Measurements from ENCODE around the gene EMID1.
"Not testable (repeated sequence)": the region's sequence is repeated elsewhere in the genome, so short reads cannot be mapped to it uniquely, and the experiment has no call there.

EMID1 gene

DNA sequence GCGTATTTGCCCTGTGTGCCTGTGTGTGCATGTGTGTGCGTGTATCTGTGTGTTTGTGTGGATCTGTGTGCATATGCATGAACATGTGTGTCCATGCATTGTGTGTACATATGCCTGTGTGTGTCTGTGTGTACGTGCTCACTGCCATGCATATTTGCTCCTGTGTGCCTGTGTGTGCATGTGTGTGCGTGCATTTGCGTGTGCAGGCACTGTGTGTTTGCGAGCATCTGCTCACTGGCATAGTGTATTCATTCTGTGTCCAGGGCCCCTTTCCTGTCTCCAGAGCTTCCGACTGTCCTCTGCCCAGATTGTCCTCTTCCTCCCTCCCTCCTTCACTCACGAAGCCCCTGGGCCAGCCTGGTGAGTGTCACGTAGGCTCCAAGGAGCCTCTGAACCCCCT is 5.8 kb downstream of the EMID1 start:
- no peak for DNase-seq

DNA sequence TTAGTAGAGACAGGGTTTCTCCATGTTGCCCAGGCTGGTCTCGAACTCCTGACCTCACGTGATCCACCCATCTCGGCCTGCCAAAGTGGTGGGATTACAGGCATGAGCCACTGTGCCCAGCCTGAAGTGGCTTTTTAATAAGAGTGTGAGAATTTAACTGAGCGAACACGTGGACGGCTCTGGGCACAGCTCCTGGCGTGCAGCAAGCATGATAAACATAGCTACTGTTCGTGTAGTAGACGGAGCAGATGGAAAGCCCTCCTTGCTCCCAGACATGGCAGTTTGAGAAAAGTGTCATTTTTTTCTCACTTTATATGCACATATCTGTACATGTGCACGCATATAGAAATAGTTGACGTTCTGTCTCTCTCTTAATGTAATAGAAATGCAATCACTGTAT is 7.0 kb downstream of the EMID1 start:
- DNase-seq: no peak

DNA sequence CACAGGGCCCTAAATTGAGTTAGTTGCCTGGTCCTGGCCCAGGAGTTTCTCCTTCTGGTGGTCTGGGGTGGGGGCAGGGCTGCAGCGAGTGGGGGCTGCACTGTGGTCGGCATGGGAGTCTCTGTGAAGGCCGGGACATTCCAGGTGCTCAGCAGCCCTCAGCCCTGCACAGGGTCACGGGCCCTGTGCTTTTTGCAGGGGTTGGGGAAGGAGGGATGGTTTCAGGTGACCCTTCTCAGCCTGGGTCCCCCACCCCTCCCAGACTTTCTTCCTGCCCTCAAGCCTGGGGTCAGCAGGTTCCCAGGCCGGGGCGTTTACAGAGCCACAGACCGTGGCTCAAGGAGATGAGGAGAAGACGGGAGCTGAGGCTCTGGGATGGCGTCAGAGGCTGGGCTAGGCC is 7.8 kb downstream of the EMID1 start:
- DNase-seq: no peak

DNA sequence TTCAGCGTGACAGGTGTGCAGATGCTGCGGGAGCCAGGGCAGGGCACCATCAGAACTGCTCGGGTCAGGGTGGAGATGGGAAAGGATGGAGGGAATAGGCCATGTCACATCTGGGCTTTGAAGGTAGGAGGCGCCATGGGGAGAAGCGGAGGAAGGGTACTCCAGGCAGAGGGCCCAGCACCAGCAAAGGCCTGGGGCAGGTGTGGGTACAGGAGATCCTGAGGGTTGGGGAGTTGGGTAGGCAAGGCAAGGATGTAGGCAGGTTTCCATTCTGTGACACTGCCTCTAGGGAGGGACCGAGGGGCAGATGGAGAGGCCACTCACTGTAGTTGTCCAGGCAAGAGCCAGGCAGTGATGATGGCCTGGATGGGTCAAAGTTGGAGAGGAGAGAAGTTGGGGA is 8.5 kb downstream of the EMID1 start:
- no peak for DNase-seq

DNA sequence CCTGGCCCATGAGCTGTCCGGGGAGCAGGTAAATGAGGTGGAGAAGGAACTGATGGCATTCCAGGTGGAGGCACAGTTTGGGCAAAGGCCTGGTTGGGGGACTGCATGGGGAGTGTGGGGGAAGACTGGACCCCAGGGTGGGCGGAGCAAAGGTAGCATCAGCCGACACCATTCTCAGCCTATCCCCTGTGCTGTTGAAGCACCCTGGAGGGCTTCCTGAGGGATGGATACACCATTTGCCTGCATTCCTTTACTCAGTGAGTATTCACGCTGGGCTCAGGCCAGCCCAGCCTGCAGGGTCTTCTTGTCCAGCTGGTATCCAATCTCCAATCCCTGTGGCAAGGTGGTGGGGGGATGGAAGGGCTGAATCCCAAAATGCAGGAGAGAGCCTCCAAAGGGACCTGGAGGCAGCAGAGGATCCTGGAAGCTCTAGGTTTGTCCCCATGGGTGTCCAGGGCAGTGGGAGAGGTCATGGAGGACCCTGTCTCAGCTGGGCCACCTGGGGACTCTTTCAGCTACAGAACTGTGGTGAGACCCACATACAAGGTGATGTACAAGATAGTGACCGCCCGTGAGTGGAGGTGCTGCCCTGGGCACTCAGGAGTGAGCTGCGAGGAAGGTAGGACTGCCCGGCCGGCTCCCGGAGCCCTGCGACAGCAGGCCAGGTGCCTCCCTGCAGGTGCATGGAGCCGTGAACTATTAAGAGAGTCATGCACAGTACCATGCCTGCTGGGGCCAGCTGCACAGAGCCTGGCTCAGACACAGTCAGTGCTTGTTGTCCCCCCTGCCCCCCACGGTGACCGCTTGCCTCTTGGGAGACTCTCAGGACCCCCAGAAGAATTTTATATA is 9.5 kb downstream of the EMID1 start:
- no peak for DNase-seq

DNA sequence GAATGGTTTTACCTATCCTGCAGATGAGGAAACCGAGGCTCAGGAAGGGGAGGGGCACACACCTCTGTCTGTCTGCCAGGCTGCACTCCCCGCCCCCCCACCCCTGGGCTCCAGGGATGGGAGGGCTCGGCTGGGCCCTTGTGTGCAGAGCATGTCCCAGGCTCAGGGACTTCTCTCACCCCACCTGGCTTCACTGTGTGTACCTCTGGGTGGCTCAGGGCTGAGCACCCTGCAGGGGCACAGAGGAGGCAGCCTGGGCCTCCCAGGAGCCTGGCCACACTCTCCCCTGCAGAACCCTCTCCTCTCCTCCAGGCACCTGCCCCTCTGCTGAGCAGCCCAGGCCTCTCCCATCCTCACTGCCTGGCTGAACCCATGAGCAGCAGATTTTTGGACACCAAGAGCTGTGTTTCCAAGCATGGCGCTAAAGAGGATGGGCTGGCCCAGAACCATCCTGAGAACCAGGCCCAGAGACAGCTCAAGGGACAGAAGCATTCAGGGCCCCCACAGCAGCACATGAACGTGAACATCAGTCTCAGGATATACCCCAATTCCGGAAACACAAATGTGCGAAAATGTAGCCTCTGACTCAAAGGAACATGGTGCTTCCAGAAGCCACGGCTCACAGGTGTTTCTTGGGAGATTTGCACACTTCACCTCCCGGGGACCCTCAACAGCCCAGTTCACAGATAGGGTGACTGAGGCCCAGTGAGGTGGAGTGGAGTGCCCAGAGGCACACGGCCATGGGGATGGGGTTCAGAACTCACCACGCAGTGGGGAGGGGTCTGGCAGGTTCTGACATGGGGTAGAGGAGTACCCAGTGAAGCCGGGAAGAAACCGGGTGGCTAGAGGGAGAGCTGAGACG is 10.5 kb downstream of the EMID1 start:
- no peak for DNase-seq

DNA sequence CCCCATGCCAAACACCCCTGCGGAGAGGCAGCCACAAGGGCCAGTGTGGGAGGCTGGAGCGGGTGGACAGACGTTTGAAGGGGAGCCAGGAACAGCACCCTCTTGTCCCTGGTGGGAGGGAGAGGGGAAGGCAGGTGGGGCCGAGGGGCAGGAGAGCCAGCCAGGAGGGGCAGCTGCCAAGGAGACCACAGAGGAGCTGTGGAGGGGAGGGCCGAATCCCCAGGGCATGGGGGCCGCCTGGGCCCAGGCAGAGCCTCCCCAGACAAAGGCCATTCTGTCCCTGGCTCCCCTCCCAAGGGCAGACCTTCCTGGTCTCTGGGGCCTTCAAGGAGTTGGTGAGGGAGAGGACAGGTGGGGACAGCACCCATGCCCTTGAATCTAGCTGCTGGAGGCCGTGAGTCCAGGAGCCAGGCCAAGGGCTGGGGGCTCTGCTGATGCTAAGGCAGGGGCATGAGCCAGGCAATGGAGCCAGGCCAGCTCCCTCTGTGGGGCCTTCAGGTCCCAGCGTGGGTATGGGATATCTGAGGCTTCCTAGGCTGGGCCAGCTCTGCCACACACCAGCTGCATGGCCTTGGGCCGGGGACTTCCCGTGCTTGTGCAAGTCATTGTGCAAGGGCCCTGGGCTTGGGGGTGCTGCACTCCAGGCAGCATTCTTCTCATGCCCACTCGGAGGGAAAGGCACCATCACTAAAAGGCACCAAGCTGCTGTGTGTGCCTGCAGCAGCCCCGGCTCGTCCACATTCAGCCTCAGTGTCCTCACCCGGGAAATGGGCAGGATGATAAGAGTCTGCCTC is 11.4 kb downstream of the EMID1 start:
- DNase-seq: peak; percentile 47

DNA sequence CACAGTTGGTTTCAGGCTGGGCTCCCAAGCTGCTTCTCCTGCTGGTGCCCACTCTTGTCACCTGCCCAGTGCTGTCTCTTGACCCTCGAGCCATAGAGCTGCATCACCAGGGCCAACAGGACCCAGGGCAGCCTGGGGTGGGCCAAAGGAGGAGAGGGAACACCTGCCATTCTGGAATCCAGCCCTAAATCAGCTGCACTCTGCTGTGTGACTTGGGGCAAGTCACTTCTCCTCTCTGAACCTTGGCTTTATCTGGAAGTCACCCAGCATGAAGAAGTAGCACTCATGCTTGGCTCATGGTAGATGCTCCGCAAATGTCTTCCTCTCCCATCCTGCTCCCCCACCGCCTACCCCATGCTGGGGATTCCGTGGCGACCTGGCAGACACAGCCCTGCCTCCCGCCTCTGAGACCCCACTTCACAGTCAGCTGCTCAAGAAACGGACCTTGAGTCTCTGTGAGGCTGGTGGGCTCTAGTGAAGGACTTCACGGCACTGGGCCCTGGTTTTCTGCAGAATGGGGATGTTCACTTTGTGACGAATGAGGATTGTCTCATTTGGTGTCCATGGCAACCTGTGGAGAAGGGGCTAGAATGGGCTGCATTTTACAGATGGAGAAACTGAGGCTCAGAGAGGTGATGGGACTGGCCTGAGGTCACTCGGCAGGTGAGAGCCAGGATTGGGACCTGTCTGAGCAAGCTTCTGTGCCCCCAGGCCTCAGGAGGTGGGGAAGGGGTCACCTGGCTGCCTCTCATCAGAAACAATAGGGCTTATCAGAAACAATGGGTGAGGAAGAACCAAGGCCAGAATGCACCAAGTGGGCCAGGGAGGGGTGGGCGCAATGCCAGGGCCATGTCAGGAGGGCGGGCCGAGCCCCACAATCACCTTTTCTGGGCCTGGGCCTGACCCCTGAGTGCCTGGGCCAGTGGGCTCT is 12.4 kb downstream of the EMID1 start:
- no peak for DNase-seq

DNA sequence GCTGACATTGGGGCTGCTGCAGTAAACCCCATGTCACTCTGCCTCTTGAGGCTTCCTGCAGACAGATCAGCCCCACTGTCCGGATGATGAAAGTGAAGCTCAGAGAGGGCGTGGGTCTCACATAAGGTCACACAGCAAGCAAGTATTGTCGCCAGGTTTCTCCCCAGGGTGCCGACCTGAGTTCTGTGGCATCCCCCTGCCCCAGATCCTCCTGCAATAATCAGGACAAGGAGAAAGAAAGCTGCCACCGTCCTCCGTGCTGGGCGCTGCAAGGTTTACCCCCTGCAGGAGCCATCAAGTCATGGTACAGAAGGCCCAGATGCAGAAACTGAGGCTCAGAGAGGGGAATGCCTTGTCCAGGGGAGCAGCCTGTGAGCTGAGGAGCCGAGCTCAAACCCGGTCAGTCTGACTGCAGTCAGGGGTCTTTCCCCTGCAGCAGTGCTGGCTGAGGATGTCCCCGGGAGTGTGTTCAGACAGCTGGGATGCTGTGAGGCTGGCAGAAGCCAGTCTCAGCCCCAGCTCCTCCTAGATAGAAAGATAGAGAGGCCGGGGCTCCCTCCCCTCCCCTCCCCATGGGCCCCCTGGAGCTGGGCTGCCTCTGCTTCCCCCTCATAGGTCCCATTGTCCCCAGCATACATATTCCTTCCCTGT is 13.2 kb downstream of the EMID1 start:
- no peak for DNase-seq

DNA sequence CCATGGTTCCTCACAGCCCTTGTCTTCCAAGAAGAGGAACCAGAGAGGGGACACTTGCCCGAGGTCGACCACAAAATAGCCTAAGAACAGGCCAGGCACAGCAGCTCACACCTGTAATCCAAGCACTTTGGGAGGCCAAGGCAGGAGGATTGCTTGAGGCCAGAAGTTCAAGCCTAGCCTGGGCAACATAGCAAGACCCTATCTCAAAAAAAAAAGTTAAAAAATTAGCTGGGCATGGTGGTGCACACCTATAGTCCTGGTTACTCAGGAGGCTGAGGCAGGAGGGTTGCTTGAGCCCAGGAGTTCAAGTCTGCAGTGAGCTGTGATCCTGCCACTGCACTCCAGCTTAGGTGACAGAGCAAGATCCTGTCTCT is 13.7 kb downstream of the EMID1 start:
- not testable (repeated sequence) for DNase-seq

DNA sequence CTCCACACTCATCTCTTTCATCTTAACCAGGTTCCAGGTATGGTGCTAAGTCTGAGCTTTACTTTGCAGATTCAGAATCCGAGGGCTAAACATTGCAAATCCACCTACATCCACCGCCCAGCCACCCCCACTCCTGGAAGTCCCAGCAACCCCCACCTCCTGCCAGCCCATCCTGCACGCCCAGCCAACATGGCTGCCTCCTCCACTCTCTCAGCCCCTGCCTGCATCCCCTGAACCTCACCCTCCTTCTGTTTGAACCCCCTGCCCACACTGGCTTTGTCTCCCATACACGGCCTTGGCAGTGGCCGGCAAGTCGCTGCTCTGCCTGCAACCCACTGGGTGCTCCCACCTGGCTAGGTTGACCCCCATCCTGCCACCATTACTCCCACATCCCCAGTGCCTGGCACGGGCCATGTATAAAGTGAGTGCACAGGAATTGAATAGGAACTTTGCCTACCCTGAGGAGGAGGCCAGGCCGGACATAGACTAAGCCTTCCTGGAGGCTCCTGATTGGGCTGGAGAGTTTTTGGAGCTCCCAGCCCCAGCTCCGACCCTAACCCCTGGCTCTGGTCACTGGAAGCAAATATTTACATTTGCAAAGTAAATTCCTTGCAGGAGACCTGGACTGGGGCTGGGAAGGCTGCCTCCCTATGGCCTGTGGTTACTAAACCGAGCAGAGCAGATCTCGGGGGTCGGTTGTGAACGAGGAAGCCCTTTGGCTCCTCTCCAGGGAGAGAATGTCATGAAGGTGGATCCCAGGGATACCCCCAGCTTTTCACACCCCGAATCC is 14.4 kb downstream of the EMID1 start:
- no peak for DNase-seq

DNA sequence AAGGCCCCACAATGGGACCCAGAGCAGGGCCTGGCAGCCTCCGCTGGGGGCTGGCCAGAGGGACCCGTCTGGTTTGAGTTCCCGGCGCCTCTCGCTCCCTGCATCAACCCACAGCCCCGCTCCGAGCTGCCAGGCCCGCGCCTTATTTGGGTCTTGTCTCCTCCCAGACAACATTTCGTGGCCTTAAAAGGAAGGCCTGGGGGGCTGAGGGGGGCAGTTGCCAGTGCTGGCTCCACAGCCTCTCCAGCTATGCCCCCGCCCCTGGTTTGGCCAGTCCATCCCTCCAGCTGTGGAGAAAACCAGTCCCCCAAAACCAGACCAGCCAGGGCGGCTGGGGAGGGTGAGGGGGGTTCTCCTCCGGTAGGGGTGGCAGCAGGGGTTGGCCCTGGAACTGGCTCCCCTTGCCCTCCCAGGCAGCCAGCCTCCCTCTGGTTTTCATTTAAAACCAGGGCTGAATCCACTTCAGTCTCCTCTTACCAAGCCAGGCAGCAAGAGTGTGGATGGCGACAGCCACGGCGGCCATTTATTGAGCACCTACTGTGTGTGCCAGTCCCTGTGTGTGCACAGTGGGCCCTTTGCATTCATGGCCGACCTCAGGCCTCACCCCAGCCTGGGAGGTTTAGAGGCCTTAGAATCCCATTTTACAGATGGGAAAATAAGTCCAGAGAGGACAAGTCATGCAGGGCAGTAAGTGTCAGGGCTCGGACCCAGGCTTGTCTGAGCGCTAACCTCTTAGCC is 18.6 kb downstream of the EMID1 start:
- DNase-seq: no peak

DNA sequence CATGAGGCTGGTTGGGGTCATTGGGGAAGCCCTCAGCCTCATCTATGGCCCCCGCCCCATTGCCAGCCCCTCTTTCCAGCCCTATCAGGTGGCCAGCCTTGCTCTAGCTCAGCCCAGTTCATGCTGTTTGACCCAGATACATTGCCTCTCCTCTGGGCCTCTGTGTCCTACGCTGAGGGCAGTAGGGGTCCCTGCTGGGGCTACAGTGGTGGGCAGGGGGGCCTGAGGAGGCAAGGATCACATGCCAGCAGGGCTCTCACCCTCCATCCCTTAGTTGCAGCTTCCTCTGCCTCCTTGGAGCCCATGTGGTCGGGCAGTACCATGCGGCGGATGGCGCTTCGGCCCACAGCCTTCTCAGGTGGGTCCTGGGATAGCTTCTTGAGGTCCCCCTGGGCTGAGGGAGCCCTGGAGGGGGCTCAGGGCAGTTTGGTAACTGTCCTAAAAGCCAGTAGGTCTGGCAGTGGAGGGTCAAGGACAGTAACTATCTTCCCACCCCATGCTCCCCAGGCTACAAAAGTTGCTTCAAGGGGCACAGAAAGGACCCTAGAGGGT is 19.2 kb downstream of the EMID1 start:
- no peak for DNase-seq

DNA sequence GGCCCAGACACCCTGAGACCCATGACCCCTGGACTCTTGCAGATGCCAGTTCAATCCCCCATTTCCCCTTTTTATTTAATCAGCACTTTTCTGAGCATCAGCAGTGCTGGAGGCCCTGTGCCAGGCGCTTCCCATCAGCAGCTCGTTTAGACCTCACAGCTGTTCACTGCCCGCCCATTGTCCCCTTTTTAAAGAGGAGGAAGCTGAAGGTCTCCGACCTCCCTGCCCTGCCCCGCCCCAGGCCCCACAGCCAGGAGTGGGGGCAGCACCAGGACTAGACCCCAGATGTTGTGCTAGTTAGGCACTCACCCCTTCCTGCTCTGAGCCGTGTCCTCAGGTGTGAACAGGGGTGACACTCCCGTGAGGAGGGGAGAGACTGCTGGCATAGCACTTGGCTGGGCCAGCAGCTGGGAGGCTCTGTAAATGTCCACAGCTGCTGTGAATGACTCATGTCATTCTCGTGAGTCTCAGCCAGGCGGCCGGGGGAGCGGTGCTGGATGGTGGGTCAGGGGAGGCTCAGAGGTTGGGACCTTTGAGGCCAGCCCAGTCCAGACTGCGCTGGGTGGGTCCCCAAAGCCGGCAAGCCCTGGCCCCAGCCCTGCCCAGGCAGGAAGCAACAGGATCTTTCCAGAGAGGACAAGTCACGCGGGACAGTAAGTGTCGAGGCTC is 19.9 kb downstream of the EMID1 start:
- DNase-seq: peak; percentile 42

DNA sequence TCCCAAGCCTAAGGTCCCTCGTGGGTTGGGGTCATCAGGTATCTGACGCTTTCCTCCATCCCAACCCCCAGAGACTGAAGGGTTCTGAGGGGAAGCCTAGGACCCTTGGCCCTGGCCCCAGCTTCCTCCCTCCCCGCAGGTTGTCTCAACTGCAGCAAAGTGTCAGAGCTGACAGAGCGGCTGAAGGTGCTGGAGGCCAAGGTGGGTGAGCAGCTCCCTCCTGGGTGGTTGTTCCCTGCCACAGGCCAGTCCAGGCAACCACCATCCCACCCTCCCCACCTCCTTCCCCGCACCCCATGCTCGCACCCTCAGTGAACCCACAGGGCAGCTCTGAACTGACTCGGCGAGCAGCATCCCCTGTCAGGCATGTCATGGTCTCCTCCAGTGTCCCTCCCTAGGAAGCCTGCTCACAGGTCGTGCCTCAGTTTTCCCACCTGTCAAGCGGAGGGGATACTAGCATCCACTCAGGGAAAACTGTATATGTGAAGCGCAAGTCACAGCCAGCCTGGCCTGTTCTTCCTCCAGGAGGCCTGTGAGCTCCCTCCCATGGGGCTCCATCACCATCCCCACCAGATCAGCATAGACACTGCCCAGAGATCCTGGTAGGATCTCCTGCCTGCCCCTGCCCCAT is 20.8 kb downstream of the EMID1 start:
- no peak for DNase-seq

DNA sequence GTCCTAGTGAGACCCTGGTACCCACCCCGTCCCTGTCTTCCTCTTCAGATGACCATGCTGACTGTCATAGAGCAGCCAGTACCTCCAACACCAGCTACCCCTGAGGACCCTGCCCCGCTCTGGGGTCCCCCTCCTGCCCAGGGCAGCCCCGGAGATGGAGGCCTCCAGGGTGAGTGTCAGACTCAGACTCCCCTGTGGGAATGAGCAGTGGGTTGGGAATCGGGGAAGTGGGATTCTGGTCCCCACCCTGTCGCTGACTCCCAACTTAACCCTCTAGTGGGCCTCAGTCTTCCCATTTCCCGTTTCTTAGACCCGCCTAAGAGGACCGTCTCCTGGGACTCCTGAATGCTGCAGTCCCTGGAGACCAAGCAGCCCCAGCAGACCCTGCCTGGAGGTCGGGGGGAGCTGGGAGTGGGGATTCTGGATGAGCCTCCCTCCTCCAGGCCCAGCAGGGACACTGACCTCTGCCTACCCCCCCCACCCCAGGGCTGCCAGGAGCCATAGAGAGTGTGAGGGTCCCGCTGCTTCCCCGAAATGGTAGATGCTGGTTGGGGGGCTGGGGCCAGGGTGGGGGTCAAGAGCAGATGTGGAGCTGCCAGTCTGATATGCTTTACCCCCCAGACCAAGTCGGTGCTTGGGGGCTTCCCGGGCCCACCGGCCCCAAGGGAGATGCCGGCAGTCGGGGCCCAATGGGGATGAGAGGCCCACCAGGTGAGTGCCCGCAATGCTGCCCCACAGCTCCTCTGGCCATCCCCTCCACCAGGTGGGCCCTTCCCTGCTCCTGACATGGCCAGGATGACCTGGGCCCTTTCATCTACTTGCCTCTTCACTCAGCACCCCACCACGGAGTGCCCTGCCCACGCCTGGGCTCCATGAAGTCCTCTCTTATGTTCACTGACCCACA is 25.5 kb downstream of the EMID1 start:
- DNase-seq: no peak

Measured in hematopoietic multipotent progenitor cell treated with erythropoietin and hydrocortisone succinate and interleukin-3 and kit ligand, for 6 days (in vitro differentiated cells).